COLO668 (cell line): Measurements from ENCODE around the gene DNAJC15.
"Not testable (repeated sequence)": the region's sequence is repeated elsewhere in the genome, so short reads cannot be mapped to it uniquely, and the experiment has no call there.

ENCODE experiments used
- DNase-seq: peaks from one replicate; lab custom pipeline; 2025; ENCODE audit not compliant: unreplicated experiment; lab: John Stamatoyannopoulos, UW

DNAJC15 gene

DNA sequence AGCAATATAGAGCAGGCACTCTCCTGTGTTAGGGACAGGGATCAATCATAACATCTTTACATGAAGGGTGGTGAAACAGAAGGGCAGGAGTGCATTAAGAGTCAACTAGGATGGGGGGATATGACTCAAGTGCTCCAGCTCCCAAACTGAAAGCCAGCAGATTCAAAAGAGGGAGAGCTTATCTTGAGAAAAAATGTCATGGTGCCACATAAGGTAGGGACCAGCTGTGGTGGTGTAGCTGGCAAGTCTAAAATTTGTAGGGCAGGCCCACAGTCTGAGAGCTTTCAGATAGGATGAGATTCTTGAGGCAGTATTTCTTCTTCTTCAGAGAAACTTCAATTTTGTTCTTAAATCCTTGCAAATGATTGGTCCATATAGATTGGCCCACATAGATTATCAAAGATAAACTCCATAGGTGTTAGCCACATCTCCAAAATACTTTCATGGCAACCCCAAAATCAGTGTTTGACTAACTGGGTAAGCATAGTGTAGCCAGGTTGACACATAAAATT lies 19.1 kb downstream of the DNAJC15 start:
- DNase-seq, result no peak

DNA sequence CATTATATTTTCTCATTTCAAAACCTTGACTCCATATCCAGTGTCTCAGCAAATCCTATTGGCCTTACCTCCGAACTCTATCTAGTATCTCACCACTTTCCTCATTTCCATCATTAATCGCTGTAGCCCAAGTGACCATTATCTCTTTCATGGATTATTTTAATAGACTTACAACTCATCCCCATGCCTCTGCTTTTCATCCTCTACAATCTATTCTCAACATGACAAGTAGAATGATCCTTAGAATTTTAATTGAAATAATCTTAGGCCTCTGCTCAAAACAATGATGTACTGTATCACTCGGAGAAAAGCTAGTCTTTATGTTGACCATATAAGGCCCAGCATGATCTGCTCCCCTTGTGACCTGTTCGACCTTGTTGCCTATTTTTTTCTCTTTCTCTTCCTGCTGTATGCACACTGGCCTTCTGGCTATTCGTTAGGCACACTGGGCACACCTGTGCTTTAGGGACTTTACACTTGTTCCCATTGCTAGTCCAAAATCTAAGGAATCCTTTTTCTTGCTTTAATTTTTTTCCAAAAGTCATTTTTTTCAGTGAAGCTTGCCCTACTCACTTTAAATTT lies 21.4 kb downstream of the DNAJC15 start:
- no peak for DNase-seq

DNA sequence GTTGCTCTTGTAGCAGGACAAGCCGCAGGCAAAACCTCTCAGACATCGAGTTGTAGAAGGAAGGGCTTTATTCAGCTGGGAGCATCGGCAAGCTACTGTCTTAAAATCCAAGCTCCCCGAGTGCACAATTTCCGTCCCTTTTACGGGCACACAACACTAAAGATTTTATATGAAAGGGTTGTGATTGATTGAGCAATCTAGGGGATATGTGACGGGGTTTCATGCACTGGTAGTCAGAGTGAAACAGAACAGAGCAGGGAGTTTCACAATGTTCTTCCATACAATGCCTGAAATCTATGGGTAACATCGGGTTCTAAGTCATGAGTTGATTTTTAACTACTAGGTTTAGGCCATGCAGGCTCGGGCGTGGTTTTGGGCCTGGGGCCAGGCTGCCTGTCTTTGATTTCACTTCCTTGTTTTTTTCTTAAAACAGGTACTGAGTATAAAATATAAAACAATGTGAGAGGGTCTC lies 22.0 kb downstream of the DNAJC15 start:
- DNase-seq, result not testable (repeated sequence)

DNA sequence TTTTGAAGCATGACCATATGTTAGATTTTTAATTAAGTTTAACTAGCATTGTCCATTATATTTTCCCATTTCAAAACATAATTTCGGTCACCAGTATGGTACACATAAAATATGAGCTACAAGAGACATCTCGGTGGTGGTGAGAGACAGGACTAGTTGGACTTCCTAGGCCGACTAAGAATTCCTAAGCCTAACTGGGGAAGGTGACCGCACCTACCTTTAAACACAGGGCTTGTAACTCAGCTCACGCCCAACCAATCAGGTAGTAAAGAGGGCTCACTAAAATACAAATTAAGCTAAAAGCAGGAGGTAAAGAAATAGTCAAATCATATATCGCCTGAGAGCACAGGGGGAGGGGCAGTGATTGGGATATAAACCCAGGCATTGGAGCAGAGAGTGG lies 22.9 kb downstream of the DNAJC15 start:
- no peak for DNase-seq

DNA sequence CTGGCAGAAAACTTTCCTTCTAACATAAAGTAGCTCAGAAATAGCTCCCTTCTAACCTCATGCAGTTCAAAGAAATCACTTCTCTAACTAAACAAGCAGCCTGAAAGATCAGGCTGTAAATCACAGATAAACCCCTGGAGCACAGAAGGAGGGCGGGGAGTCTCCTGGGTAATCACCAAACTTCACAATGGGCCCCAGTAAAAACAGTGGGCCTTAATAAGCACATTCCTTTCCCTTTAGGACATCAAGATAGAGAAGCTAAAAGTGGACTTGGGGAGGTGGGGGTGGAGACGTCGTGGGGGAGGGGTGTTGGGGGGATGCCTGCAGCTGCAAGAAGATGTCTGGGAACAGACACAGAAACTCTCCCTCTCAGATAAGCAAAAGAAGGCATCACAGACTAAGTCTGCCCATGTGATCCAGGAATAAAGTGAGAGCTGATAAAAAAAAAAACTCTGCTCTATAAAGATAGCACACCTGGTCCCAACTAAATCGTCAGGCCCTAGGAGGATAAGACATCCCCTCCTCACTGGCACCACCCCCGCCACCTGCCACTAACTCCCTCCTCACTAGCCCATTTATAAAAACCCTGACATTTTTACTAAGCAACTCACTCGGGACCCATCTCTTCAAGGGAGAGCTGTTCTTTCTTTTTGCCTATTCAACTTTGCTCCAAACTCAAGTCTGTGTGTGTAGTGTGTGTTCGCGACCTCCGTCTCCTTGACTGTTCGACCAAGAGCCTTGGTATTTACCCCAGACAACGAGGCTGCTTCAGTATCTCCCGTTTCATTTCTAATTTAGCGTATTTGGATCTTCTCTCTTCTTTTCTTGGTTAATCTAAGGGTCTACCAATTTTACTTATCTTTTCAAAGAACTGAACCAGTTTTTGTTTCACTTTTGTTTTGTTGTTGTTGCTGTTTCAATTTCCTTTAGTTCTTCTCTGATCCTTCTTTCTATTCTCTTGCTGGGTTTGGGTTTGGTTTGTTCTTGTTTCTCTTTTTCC lies 31.7 kb downstream of the DNAJC15 start:
- no peak for DNase-seq

DNA sequence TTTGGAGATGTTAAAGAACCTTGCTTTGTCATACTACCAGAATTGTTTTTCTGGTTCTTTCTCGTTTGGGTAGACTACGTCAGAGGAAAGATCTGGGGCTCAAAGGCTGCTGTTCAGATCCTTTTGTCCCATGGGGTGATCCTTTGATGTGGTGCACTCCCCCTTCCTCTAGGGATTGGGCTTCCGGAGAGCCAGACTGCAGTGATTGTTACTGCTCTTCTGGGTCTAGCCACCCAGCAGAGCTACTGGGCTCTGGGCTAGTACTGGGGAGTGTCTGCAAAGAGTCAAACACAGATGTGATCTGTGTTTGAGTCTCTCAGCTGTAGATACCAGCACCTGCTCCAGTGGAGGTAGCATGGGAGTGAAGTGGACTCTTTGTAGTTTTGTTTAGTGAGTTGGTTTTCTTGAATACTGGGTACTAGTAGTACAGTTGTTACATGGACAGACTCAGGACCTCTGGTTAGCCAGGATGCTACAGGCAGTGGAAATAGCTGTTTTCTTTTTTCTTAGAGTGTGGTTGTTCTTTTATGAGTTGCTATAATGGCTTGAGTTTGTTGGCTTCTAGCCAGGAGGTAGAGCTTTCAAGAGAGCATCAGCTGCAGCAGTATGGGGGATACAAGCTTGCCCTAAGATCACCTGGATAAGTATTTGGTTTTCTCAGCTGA lies 34.4 kb downstream of the DNAJC15 start:
- DNase-seq, result peak; percentile 65

DNA sequence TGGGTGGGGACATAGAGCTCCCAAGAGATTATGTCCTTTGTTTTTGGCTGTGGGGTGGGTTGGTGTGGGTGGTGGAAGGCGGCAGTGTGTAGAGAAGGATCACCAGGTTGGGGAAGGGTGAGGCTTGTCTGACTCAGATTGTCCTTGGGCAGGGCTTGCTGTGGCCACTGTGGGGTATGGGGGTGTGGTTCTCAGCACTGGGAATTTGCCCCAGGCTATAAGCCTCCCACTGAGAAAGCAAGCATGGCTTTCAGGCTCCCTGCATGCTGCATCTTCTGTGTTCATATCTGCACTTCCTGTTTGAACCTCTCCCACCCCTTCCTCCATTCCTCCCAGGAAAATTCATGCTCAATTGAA lies 34.9 kb downstream of the DNAJC15 start:
- peak; percentile 91 for DNase-seq

DNA sequence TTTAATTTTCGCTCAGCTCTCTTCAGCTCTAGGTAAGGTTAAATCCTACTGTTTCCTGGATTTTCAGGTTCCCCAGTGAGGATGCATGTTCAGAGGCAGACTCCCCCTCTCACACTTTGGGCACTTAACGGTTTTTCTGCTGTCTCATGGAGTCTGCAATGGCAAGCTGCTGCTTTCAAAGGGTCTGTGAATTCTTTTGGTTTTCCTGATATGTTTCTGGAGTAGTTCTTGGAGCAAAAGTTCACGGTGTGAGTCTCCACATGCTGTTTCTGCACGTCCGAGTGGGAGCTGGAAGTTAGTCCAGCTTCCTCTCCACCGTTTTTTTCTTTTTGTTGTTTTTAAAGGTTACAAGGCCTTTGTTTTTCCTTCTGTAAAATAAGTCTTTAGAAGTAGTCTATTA lies 35.4 kb downstream of the DNAJC15 start:
- no peak for DNase-seq

DNA sequence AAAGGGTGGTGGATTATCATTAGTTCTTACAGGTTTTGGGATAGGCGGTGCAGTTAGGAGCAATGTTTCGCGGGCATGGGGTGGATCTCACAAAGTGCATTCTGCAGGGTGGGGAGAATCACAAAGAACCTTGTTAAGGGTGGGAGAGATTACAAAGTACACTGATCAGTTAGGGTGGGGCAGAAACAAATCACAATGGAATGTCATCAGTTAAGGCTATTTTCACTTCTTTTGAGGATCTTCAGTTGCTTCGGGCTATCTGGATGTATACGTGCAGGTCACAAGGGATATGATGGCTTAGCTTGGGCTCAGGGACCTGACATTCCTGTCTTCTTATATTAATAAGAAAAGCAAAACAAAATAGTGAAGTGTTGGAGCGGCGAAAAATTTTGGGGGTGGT lies 36.4 kb downstream of the DNAJC15 start:
- not testable (repeated sequence) for DNase-seq

DNA sequence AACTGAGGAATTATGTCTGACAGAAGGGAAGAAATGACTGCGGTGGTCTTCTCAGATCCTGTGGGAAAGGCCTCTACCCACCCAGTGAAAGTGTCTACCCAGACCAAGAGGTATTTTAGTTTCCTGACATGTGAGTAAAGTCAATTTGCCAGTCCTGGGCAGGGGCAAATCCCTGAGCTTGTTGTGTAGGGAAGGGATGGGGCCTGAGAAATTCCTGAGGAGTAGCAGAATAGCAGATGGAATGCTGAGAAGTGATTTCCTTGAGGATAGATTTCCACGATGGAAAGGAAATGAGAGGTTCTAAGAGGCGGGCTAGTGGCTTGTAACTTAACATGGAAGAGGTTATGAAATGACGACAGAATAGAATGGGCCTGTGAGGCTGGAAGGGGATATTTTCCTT lies 37.4 kb downstream of the DNAJC15 start:
- DNase-seq, result not testable (repeated sequence)

DNA sequence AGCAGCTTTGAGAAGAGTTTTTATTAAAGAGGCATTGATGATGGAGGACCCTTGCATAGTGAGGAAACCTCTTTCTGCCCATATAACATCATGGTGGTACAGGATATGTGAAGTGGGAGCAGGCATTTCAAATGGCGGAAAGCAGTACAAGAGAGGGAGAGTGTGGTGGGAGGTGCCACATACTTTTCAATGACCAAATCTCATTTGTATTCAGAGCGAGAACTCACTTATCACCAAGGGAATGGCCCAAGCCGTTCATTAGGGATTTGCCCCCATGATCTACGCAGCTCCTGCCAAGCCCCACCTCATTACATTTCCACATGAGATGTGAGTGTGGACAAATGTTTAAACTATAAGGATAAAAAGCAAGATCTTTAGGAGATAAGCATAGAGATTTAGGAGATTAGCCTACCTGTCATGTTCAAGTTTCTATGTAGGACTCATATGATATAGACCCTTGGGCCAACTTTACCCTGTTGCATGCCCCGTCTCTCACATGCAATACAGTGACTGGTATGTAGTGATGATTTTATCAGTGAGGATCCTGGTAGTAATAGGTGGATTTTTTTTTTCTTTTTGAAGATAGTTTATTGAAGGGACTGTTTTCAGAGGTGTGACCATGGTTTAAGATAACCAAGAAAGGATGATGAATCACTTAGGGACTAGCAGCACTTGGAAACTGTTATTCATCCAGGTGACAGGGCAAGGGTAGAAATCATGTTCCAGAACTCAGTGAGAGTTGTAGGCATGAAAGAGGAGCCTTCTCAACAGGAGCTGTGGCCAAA lies 38.3 kb downstream of the DNAJC15 start:
- no peak for DNase-seq

DNA sequence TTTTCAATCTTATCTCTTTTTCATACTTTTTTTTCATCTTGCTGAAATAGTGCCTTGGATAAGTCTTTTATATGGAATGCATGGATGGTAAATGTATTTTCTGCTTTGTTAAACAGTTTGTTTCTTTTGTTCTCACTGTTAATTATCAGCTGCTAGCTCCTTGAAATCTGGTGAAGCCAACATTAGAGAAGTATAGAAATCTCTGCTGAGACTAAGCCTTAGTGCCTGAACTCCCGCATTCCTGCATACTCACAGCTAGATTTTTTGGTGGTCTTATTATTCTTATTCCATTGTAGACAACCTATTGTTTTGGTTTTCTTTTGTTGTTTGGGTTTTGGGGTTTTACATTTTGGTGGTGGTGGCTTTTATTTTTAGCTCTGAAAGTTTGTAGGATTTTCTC lies 48.4 kb downstream of the DNAJC15 start:
- DNase-seq, result no peak

DNA sequence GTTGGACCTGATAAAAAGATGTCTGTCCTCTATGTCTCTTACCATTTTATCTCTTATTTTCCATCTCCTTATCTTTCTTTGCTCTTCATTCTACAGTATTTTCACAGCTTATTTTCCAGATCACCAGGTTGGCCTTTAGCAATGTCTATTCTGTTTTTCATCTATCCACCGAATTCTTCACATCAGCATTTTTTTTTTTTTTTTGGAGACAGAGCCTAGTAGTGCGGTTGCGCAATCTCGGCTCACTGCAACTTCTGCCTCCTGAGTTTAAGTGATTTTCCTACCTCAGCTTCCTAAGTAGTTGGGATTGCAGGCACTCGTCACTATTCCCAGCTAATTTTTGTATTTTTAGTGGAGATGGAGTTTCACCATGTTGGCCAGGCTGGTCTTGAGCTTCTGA lies 49.0 kb downstream of the DNAJC15 start:
- DNase-seq, result no peak

DNA sequence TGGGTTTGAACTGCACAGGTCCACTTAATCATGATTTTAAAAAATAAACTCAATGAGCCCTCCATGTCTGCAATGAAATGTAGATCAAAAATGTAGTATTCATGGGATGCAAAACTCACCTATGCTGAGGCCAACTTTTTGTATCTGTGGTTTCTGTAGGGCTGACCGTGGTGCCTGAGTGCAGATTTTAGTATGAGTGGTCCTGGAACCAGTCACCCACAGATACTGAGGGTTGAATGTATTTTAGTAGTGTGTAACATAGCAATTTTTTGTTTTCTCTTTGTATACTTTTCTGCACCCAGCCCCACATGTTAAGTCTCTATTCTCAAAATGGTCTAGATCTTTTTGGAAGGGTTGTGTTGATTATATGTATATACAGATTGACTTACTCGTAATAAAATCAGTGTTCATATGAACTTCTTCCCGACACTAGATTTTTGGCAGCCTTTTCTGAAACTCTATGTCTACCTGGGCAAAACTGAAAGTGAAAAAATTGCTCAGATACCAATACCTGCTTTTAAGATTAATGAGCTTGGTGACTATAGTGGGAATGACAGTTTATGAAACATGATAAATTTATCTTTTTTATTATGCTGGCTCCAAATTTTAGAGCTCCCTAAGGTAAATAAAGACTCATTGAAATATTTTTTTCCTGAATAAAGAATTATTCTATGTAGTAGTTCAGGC lies 51.6 kb downstream of the DNAJC15 start:
- no peak for DNase-seq

DNA sequence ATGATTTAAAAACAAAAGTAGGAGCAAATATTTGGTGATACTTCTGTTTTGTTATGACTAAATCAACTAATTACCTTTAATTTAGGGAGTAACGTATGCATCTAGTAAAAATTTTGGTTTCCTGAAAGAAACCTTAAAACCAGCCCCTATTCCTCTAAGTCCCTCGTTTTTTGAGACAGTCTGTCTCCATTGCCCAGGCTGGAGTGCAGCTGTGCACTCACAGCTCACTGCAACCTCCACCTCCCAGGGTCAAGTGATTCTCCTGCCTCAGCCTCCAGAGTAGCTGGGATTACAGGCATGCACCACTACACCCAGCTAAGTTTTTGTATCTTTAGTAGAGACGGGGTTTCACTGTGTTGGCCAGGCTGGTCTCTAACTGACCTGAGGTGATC lies 52.1 kb downstream of the DNAJC15 start:
- not testable (repeated sequence) for DNase-seq

DNA sequence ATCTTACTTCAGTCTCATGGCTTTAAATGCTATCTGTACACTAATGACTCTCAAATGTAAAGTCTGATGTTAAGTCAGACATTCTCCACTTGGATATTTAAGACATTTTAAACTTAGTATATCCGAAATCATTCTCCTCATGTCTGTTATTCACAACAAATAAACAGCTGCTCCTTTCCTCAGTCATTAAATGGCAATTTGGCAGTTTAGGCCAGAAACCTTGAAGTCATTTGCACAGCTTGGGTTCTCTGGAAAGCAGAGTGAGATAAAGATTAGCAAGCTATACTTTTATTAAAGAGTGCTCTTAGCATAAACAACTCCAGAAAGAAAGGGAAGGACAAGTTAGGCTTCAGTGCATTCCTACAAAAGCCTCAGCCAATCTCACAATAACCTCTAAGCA lies 53.7 kb downstream of the DNAJC15 start:
- no peak for DNase-seq

DNA sequence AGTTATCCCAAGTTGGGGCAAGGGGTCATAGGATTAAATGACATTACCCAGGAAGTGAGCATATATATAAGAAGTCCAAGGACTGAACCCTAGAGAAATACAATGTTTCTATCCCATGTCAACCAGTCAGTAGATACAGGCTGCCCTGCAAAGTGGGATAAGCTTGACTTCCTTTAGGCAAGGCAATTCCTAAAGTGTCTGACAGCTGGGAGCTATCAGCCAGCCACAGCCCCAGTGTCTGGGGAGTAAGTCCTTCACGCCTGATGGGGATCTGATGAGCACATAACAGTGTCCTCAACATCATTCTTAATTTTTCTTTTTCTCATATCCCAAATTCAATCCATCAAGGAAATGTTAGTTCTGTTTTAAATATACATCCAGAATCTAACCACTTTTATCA lies 54.1 kb downstream of the DNAJC15 start:
- DNase-seq, result no peak

DNA sequence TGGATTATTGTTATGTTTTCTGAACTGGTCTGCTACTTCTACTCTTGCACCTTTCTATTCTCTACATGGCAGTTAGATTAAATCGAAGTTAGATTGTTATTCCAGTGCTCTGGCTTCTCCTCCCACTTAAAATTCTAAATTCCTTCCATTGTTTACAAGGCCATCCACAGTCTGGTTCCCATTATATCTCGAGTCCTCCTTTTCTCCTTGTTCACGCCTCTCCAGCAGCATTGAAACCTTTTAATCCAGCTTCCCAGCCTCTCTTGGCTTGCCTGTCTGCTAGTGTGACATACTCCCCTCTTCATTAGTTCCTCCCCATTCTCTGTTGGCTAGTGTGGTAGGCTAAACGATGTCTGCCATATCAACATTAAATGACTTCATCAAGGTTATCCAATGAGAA lies 54.5 kb downstream of the DNAJC15 start:
- DNase-seq, result no peak

DNA sequence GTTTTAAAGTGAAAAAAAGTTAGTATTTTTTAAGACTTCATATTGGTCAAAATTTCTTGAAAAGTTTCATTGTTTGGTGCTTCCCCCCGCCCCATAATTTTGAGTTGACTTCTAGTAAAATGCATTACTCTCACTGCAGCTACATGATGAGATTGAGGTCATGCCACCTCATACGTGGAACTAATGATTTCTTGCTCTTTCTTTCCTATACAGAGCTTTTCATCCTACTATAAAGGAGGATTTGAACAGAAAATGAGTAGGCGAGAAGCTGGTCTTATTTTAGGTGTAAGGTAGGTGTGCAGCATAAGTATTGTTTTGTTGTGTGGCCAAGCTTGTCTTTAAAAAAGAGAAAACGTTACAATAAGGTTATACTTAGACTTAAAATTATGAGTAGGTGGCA lies 55.0 kb downstream of the DNAJC15 start:
- no peak for DNase-seq

DNA sequence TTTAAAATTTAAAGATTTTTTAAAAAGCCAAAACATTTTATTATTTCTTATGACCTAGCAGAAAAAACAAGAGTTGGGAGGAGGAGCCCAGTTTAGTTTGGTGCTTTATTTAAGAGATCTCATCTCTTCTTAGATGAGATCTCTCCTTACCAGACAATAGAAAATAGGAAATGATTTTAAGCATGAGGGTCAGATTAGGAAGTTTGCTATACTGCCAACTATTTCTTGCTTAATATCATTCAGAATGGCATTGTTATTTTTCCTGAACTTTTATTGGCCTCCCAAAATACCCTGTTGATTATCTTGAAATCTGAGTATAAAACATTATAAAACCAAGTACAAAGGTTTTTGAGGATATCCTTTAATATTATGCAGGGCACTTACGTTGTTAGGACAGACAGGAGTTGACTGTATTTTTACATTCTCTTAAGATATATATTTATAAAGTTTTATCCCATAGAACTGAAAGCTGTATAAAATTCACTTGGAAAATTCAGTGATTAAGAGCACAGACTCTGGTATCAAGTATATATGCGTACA lies 56.1 kb downstream of the DNAJC15 start:
- no peak for DNase-seq
